ENCODE measurements around the gene RNU7-1. TPM values are rescaled to one million over a fixed set of nuclear protein-coding genes. Genes with fewer than 3 reads are reported as not detected.

Gene RNU7-1
- total and polyA plus RNA-seq, 9 of the 15 experiments (the other 6 are each of a cell fraction or from before 2014, with no cell fraction given) = not detected

GRCh38 chr12:6961278-6961694 is 17.7 kb downstream of the RNU7-1 start:
- DNase-seq (ENCODE audit: extremely low read depth in 1 of 4, low spot score in 3 of 4) = peak; percentile 51 to 70 (median 62)
- Histone ChIP-seq H3K4me3 (peak overlapping the region; percentile 42), H3K4me1 (replicated peaks in 1 of 2; ENCODE audit: control insufficient read depth in 2 of 2, insufficient read depth in 2 of 2, low read length in 2 of 2) (peaks cover 44 to 69% of the 10 kb centered on the region in 2 experiments), H3K36me3 (ENCODE audit: control insufficient read depth, insufficient read depth, low read length) (peaks cover 18% of the 10 kb centered on the region; the same call in 2 of the 3 replicates), H3K9me1 (ENCODE audit: control insufficient read depth, insufficient read depth, low read length) (no peaks in the 10 kb centered on the region), H3K79me2 (ENCODE audit: control insufficient read depth, insufficient read depth, low read length) (peaks cover 10% of the 10 kb centered on the region; the same call in 2 of the 3 replicates), H3K9ac (ENCODE audit: insufficient read depth in 1 of 2, low read depth in 2 of 2, low read length in 2 of 2) (peak overlapping the region; percentile 92 to 96), H4K20me1 (replicated peaks; ENCODE audit: control insufficient read depth, insufficient read depth, low read length) (no peaks in the 10 kb centered on the region), H3K4me2 (ENCODE audit: insufficient read depth, low read length) (peak overlapping the region; percentile 95), H3K27ac (ENCODE audit: extremely low read depth, low read depth, low read length) (peak overlapping the region; percentile 96), H3K9me3 (replicated peaks; ENCODE audit: control insufficient read depth, insufficient read depth, low read depth, low read length) (no peaks in the 10 kb centered on the region), H2AFZ (ENCODE audit: low read depth, low read length) (peak overlapping the region; percentile 89), H3K27me3 (ENCODE audit: control insufficient read depth in 2 of 2, insufficient read depth in 2 of 2, low read length in 2 of 2) (no peaks in the 10 kb centered on the region)
- FAIRE-seq = no peak
- POLR2A ChIA-PET = interaction anchor here (0.6 to 8.0 kb wide), 15 partner anchors 9 to 407 kb away, joined by 3 to 98 read pairs (median 4); partner anchors contain the start of genes C12orf57, LPCAT3, RNU7-1 and SPSB2
- BruUV-seq (replicated peaks) = TSS peak; percentile 81
- 3% methylated on average over 23 of the region's 24 CpGs for WGBS (ENCODE audit: insufficient coverage, low coverage, missing lambda C conversion rate)
- in situ Hi-C loops (cut with MboI) = no loop called here
- intact Hi-C loops (cut with micrococcal nuclease) = loop anchor here (10.0 kb wide), 1 partner anchor 224 kb away; the partner anchor contains the start of gene PEX5
- CTCF ChIA-PET (ENCODE audit: low intra/inter-chr PET ratio) = interaction anchor here (0.5 to 1.8 kb wide), 3 partner anchors 17 to 92 kb away, joined by 3 to 13 read pairs (median 5); partner anchors contain the start of genes C12orf57 and RNU7-1
- ATAC-seq = peak; percentile 8; the same call in 2 of the 3 replicates
- no peak for TF ChIP-seq CUX1 (CRISPR knock-in tag; IDR thresholded peaks at IDR 0.05)
- no peak for TF ChIP-seq PCBP1 (IDR thresholded peaks at IDR 0.05; ENCODE audit: low read depth, low read length, poor library complexity, severe bottlenecking)
- peak; percentile 65 for TF ChIP-seq MAX (CRISPR knock-in tag; IDR thresholded peaks at IDR 0.05)
- peak; percentile 54; the same call in 1 of the 2 replicates for TF ChIP-seq DPF2 (IDR thresholded peaks at IDR 0.05)
- no peak for TF ChIP-seq MYNN (IDR thresholded peaks at IDR 0.05)
- no peak for TF ChIP-seq MYNN (CRISPR knock-in tag; IDR thresholded peaks at IDR 0.05)
- no peak for TF ChIP-seq ZEB2 (IDR thresholded peaks at IDR 0.05)
- no peak for TF ChIP-seq NUFIP1 (IDR thresholded peaks at IDR 0.05; ENCODE audit: partially characterized antibody)
- no peak for TF ChIP-seq NBN (IDR thresholded peaks at IDR 0.05; ENCODE audit: low read depth)
- TF ChIP-seq MCM7 (IDR thresholded peaks at IDR 0.05) = no peak
- TF ChIP-seq ZBTB11 (CRISPR knock-in tag; IDR thresholded peaks at IDR 0.05) = no peak
- no peak for TF ChIP-seq KHSRP (IDR thresholded peaks at IDR 0.05)
- no peak for TF ChIP-seq FOXA1 (IDR thresholded peaks at IDR 0.05; ENCODE audit: borderline replicate concordance)
- TF ChIP-seq BCOR (IDR thresholded peaks at IDR 0.05) = no peak
- no peak for TF ChIP-seq ZFP30 (CRISPR knock-in tag; IDR thresholded peaks at IDR 0.05; ENCODE audit: borderline replicate concordance)

Data from K562 (cell line).